ENCODE measurements around the gene ACSF3. TPM values are rescaled to one million over a fixed set of nuclear protein-coding genes. Genes with fewer than 3 reads are reported as not detected.

ACSF3 gene
- total RNA-seq, 1 experiment from 2014 or later = 74.5 TPM

GRCh38 chr16:89085755-89086154 lies 7.9 kb upstream of the ACSF3 start:
- Histone ChIP-seq H3K9ac (ENCODE audit: low read length) (no peak overlapping the region), H3K27me3 (ENCODE audit: insufficient read depth, low read length) (peaks cover 12% of the 10 kb centered on the region; the same call in 1 of the 2 replicates), H3K79me2 (ENCODE audit: insufficient read depth, low read length) (no peaks in the 10 kb centered on the region), H4K20me1 (ENCODE audit: insufficient read depth) (no peaks in the 10 kb centered on the region), H3K27ac (ENCODE audit: low read depth, low read length) (no peak overlapping the region), H3K9me3 (ENCODE audit: control insufficient read depth in 1 of 2, insufficient read depth in 1 of 2, low read depth in 1 of 2, low read length in 2 of 2) (no peaks in the 10 kb centered on the region), H3K36me3 (ENCODE audit: control insufficient read depth in 1 of 2, insufficient read depth in 2 of 2, low read length in 2 of 2) (no peaks in the 10 kb centered on the region), H3K4me3 (replicated peaks in 1 of 2; ENCODE audit: low read depth in 1 of 2, low read length in 2 of 2) (no peak overlapping the region), H3K4me2 (ENCODE audit: low read length) (no peak overlapping the region), H3K4me1 (ENCODE audit: control insufficient read depth in 1 of 2, insufficient read depth in 2 of 2, low read length in 2 of 2) (no peaks in the 10 kb centered on the region), H3K9me2 (ENCODE audit: insufficient read depth) (no peaks in the 10 kb centered on the region), H2AFZ (ENCODE audit: low read depth, low read length, poor library complexity, severe bottlenecking) (no peak overlapping the region)
- intact Hi-C loops (cut with micrococcal nuclease) = no loop called here
- BruUV-seq (replicated peaks) = no TSS peak
- ATAC-seq = no peak
- POLR2A ChIA-PET = no interaction called here
- CTCF ChIA-PET = no interaction called here
- no peak for DNase-seq (ENCODE audit: low read depth, low spot score)
- TF ChIP-seq YY1 (IDR thresholded peaks at IDR 0.05; ENCODE audit: extremely low read depth, insufficient replicate concordance, low read depth, low read length) (no peak), SIN3A (IDR thresholded peaks at IDR 0.05; ENCODE audit: low read depth) (no peak), RAD21 (IDR thresholded peaks at IDR 0.05; ENCODE audit: low read depth) (no peak), FOSL1 (IDR thresholded peaks at IDR 0.05; ENCODE audit: low read depth) (no peak), ZFX (IDR thresholded peaks at IDR 0.05) (no peak), CEBPB (IDR thresholded peaks at IDR 0.05; ENCODE audit: low read depth) (no peak)
- RAD21 ChIA-PET (ENCODE audit: low non-redundant PET in 1 of 2, low total read pairs in 2 of 2, uncharacterized antibody in 2 of 2, unreplicated experiment in 2 of 2) = no interaction called here

- no peak overlapping the region for H3K4me2 ChIP-seq (ENCODE audit: low read length)
- no peaks in the 10 kb centered on the region for H3K9me2 ChIP-seq (ENCODE audit: insufficient read depth)
- no peak overlapping the region for H2AFZ ChIP-seq (ENCODE audit: low read depth, low read length, poor library complexity, severe bottlenecking)
- RAD21 ChIA-PET (ENCODE audit: low non-redundant PET in 1 of 2, low total read pairs in 2 of 2, uncharacterized antibody in 2 of 2, unreplicated experiment in 2 of 2) = no interaction called here
- no peaks in the 10 kb centered on the region for H3K9me3 ChIP-seq (ENCODE audit: control insufficient read depth in 1 of 2, insufficient read depth in 1 of 2, low read depth in 1 of 2, low read length in 2 of 2)
- DNase-seq (ENCODE audit: low read depth, low spot score) (no peak), ATAC-seq (no peak)
- peaks cover 1 to 2% of the 10 kb centered on the region in 2 experiments; a peak in 2 of 4 replicates for H3K4me1 ChIP-seq (ENCODE audit: control insufficient read depth in 1 of 2, insufficient read depth in 2 of 2, low read length in 2 of 2)
- BruUV-seq (replicated peaks) = no TSS peak
- no peaks in the 10 kb centered on the region for H3K36me3 ChIP-seq (ENCODE audit: control insufficient read depth in 1 of 2, insufficient read depth in 2 of 2, low read length in 2 of 2)
- no peak overlapping the region for H3K9ac ChIP-seq (ENCODE audit: low read length)
- CTCF ChIA-PET = no interaction called here
- no peak overlapping the region; the same call in 1 of the 2 replicates for H3K27ac ChIP-seq (ENCODE audit: low read depth, low read length)
- POLR2A ChIA-PET = no interaction called here
- H3K27me3 ChIP-seq (ENCODE audit: insufficient read depth, low read length) = peaks cover 22% of the 10 kb centered on the region; the same call in 1 of the 2 replicates
- no peaks in the 10 kb centered on the region for H4K20me1 ChIP-seq (ENCODE audit: insufficient read depth)
- intact Hi-C loops (cut with micrococcal nuclease) = no loop called here
- no peaks in the 10 kb centered on the region for H3K79me2 ChIP-seq (ENCODE audit: insufficient read depth, low read length)
- H3K4me3 ChIP-seq (replicated peaks in 1 of 2; ENCODE audit: low read depth in 1 of 2, low read length in 2 of 2) = no peak overlapping the region
- TF ChIP-seq SRF (IDR thresholded peaks at IDR 0.05; ENCODE audit: low read depth) (no peak), JUND (IDR thresholded peaks at IDR 0.05) (no peak), YY1 (IDR thresholded peaks at IDR 0.05; ENCODE audit: extremely low read depth, insufficient replicate concordance, low read depth, low read length) (no peak), MAX (IDR thresholded peaks at IDR 0.05) (no peak), CBX3 (IDR thresholded peaks at IDR 0.05; ENCODE audit: low read depth) (no peak), CTCF (IDR thresholded peaks at IDR 0.05 in 2 of 3, conservative IDR thresholded peaks at IDR 0.05 in 1 of 3; ENCODE audit: borderline replicate concordance in 1 of 3, insufficient read depth in 1 of 3, low read depth in 2 of 3, low read length in 2 of 3) (no peak), POLR2AphosphoS5 (IDR thresholded peaks at IDR 0.05; ENCODE audit: low read depth, low read length) (no peak), EZH2 (IDR thresholded peaks at IDR 0.05) (no peak), TCF7L2 (IDR thresholded peaks at IDR 0.05; ENCODE audit: borderline replicate concordance, extremely low read depth, insufficient read depth, insufficient read length) (no peak)
Measured at GRCh38 chr16:89087922-89088497, 5.6 kb upstream of the ACSF3 start.
